OCI-LY3 (cell line): ENCODE results near the gene SUZ12.

Source experiments
- H2AFZ ChIP-seq: fragments of 200-600, 300-600 bp; shearing (Covaris generic); 2 replicates; pipeline ENCODE4 v1.6.0; 2014; ENCODE audit warnings: antibody characterized with exemption, low read depth, low read length
- H3K27ac ChIP-seq: fragments of 200-600, 300-600 bp; sonication (generic); 2 replicates; pipeline ENCODE4 v1.5.1; 2014; ENCODE audit warnings: mild to moderate bottlenecking, low read length, moderate library complexity, mixed read lengths
- H3K27me3 ChIP-seq: fragments of 200-600, 300-600 bp; sonication (generic); 2 replicates; pipeline ENCODE4 v1.6.1; 2014; ENCODE audit warnings: low read depth, low read length, mixed read lengths
- H3K36me3 ChIP-seq: fragments of 200-600, 300-600 bp; sonication (generic); replicated peaks from 2 replicates; pipeline ENCODE3; 2014; ENCODE audit warnings: low read depth, low read length, mixed read lengths
- H3K4me1 ChIP-seq: fragments of 300-600, 200-600 bp; sonication (generic); 2 replicates; pipeline ENCODE4 v1.6.1; 2014; ENCODE audit warnings: low read length, mixed read lengths
- H3K4me2 ChIP-seq: fragments of 200-600, 300-600 bp; sonication (generic); 2 replicates; pipeline ENCODE4 v1.6.1; 2014; ENCODE audit warnings: low read length, mixed read lengths
- H3K4me3 ChIP-seq: fragments of 300-600, 200-600 bp; sonication (generic); 2 replicates; pipeline ENCODE4 v1.5.1; 2014; ENCODE audit warnings: antibody characterized with exemption, mild to moderate bottlenecking, low read length, moderate library complexity
- H3K79me2 ChIP-seq: fragments of 300-600, 200-600 bp; shearing (Covaris generic); 2 replicates; pipeline ENCODE4 v1.6.1; 2014; ENCODE audit warnings: mild to moderate bottlenecking, low read length, mixed read lengths
- H3K9ac ChIP-seq: fragments of 300-600, 200-600 bp; shearing (Covaris generic); 2 replicates; pipeline ENCODE4 v1.6.0; 2014; ENCODE audit warnings: mild to moderate bottlenecking, low read length, moderate library complexity
- H3K9me3 ChIP-seq: fragments of 200-600, 300-600 bp; shearing (Covaris generic); 2 replicates; pipeline ENCODE4 v1.6.1; 2014; ENCODE audit warnings: low read length, mixed read lengths; ENCODE audit not compliant: insufficient read depth
- H4K20me1 ChIP-seq: fragments of 200-600, 300-600 bp; sonication (generic); 2 replicates; pipeline ENCODE4 v1.6.1; 2016; ENCODE audit warnings: low read length, mixed read lengths; ENCODE audit not compliant: insufficient read depth
- EZH2phosphoT487 ChIP-seq: fragments of 200-600 bp; shearing (Covaris generic); IDR thresholded peaks from 2 replicates; pipeline ENCODE4 v1.6.1; 2018; ENCODE audit warnings: antibody characterized with exemption, mixed run types, low read depth
- TF ChIP-seq, protein P1 (sequence below): fragments of 200-600, 300-600 bp; sonication (generic); IDR thresholded peaks from 2 replicates; pipeline ENCODE4 v1.5.1; 2014; ENCODE audit warnings: antibody characterized with exemption, low read length, low read depth

The SUZ12 gene

DNA sequence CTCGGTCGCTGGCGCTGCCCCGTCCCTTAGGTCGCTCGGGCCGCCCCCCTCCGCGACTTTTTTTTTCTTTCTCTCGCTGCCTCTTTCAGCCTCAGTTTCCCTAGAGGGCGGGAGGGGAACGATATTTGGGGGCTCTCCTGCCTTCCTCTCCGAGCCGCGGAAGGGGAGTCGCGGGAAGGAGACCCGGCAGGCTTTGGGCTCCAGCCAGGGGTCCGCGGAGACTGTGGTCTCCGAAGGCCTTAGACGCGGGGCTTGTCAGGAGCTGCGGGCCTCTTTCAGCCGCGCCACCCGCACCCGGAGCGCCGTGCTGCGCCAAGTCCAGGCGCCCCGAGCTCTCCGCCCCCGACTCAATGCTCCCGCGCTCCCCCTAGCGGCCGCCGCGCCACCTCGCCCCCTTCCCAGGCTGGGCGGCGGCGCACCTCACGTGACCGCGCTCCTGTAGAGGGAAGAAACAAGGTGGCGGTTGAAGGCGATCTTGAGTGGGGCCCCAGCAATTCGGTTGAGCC is 70.2 kb downstream of the SUZ12 start, which contains the start of gene LRRC37B:
TSS of gene LRRC37B (plus strand) at position 427 of the 506 bp plus-strand sequence. CDS start 14,010 bp downstream, outside the sequence.
- peaks cover 11% of the 10 kb centered on the region for H3K4me1 ChIP-seq
- H3K27me3 ChIP-seq: no peaks in the 10 kb centered on the region
- TF ChIP-seq, protein P1, sequence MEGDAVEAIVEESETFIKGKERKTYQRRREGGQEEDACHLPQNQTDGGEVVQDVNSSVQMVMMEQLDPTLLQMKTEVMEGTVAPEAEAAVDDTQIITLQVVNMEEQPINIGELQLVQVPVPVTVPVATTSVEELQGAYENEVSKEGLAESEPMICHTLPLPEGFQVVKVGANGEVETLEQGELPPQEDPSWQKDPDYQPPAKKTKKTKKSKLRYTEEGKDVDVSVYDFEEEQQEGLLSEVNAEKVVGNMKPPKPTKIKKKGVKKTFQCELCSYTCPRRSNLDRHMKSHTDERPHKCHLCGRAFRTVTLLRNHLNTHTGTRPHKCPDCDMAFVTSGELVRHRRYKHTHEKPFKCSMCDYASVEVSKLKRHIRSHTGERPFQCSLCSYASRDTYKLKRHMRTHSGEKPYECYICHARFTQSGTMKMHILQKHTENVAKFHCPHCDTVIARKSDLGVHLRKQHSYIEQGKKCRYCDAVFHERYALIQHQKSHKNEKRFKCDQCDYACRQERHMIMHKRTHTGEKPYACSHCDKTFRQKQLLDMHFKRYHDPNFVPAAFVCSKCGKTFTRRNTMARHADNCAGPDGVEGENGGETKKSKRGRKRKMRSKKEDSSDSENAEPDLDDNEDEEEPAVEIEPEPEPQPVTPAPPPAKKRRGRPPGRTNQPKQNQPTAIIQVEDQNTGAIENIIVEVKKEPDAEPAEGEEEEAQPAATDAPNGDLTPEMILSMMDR: peak; percentile 74
- TF ChIP-seq EZH2phosphoT487: no peak
- no peaks in the 10 kb centered on the region for H3K36me3 ChIP-seq
- H3K79me2 ChIP-seq: peaks cover 12% of the 10 kb centered on the region
- H3K27ac ChIP-seq: no peak within 1 kb of the TSS
- H3K9ac ChIP-seq: peak within 1 kb of the TSS; percentile 61
- no peaks in the 10 kb centered on the region for H4K20me1 ChIP-seq
- no peaks in the 10 kb centered on the region for H3K9me3 ChIP-seq
- H3K4me3 ChIP-seq: peak within 1 kb of the TSS; percentile 85
- H3K4me2 ChIP-seq: peak within 1 kb of the TSS; percentile 88
- peak within 1 kb of the TSS; percentile 84 for H2AFZ ChIP-seq

GRCh38 chr17:32007463-32008298 is 70.9 kb downstream of the SUZ12 start:
- Histone ChIP-seq H3K4me3 (peak overlapping the region; percentile 85), H4K20me1 (no peaks in the 10 kb centered on the region), H3K9me3 (no peaks in the 10 kb centered on the region), H2AFZ (peak overlapping the region; percentile 13; the same call in 1 of the 2 replicates), H3K36me3 (no peaks in the 10 kb centered on the region), H3K4me1 (peaks cover 11% of the 10 kb centered on the region), H3K27me3 (no peaks in the 10 kb centered on the region), H3K27ac (no peak overlapping the region), H3K79me2 (peaks cover 12% of the 10 kb centered on the region), H3K9ac (peak overlapping the region; percentile 61), H3K4me2 (peak overlapping the region; percentile 86)
- no peak for TF ChIP-seq EZH2phosphoT487
- TF ChIP-seq, protein P1: no peak

DNA sequence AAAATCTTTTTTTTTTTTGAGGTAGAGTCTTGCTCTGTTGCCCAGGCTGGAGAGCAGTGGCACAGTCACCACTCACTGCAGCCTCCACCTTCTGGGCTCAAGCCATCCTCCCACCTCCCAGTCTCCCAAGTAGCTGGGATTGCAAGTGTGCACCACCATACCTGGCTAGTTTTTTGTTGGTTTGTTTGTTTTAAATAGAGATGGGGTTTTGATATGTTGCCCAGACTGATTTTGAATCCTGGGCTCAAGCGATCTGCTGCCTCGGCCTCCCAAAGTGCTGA is 72.4 kb downstream of the SUZ12 start:
- peaks cover 11% of the 10 kb centered on the region for H3K4me1 ChIP-seq
- H3K36me3 ChIP-seq: no peaks in the 10 kb centered on the region
- H2AFZ ChIP-seq: no peak overlapping the region
- peaks cover 12% of the 10 kb centered on the region for H3K79me2 ChIP-seq
- H4K20me1 ChIP-seq: no peaks in the 10 kb centered on the region
- no peaks in the 10 kb centered on the region for H3K9me3 ChIP-seq
- no peak overlapping the region for H3K4me2 ChIP-seq
- H3K27me3 ChIP-seq: no peaks in the 10 kb centered on the region
- no peak overlapping the region for H3K4me3 ChIP-seq
- no peak overlapping the region for H3K9ac ChIP-seq
- H3K27ac ChIP-seq: no peak overlapping the region
- TF ChIP-seq, protein P1: no peak
- no peak for TF ChIP-seq EZH2phosphoT487

DNA sequence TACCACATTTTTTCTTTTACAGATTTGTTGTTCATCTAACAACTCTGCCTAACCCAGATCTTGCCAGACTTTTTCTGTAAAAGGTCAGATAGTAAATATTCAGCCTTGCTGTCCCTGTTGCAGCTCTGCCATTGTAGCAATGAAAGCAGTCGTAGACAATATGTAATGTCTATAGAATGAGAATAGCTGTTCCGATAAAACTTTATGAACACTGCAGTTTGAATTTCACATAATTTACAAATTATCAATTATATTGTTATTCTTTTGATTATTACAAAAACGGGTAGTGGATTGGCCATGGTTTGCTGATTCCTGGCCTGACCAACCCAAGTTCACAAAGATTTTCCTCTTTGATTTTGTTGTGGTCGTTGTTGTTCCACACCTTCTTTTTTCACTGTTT is 73.3 kb downstream of the SUZ12 start:
- peaks cover 12% of the 10 kb centered on the region for H3K79me2 ChIP-seq
- H3K36me3 ChIP-seq: no peaks in the 10 kb centered on the region
- no peak overlapping the region for H3K4me2 ChIP-seq
- TF ChIP-seq, protein P1: no peak
- TF ChIP-seq EZH2phosphoT487: no peak
- no peaks in the 10 kb centered on the region for H3K27me3 ChIP-seq
- no peak overlapping the region for H3K4me3 ChIP-seq
- peaks cover 11% of the 10 kb centered on the region for H3K4me1 ChIP-seq
- no peaks in the 10 kb centered on the region for H4K20me1 ChIP-seq
- H3K27ac ChIP-seq: no peak overlapping the region
- H3K9me3 ChIP-seq: no peaks in the 10 kb centered on the region
- no peak overlapping the region for H2AFZ ChIP-seq
- H3K9ac ChIP-seq: no peak overlapping the region
